ENCODE data around the gene CHRNA4.

GRCh38 chr20:63395723-63396122 lies 34.6 kb upstream of the CHRNA4 start:
- TF ChIP-seq POLR2AphosphoS5 (IDR thresholded peaks at IDR 0.05; ENCODE audit: low read depth, low read length) (no peak), TAF1 (IDR thresholded peaks at IDR 0.05; ENCODE audit: borderline replicate concordance, insufficient read depth, low read length) (no peak)

Measured in PFSK-1 (cell line).